Natural killer cell (primary cell): ENCODE measurements around the gene NDUFA3. TPM values are rescaled to one million over a fixed set of nuclear protein-coding genes. Genes with fewer than 3 reads are reported as not detected.

ENCODE experiments used
- ATAC-seq, 3 donors: fragments of 150-1000 bp in 2 of 3; fragments of 200-7000 bp in 1 of 3; cut with Tn5 transposase; 1 replicate in 1 of 3; 2 replicates in 2 of 3; pipeline ENCODE4 v1.10.0; 2021; ENCODE audit warnings: mild to moderate bottlenecking in 2 of 3, moderate library complexity in 2 of 3
- DNase-seq, 2 donors: peaks; one replicate each; pipeline versions ENCODE4 v3.0.0 to v3.0.0-alpha.2; 2013 to 2021; ENCODE audit warnings: mixed read lengths in 1 of 2
- H3K27ac ChIP-seq: one replicate; pipeline ENCODE4 v1.5.1; 2013; ENCODE audit warnings: mild to moderate bottlenecking, low read length
- H3K27me3 ChIP-seq: one replicate; pipeline ENCODE4 v1.6.1; 2013; ENCODE audit warnings: low read length; ENCODE audit not compliant: control insufficient read depth, insufficient read depth
- H3K36me3 ChIP-seq: one replicate; pipeline ENCODE4 v1.6.1; 2013; ENCODE audit warnings: low read length; ENCODE audit not compliant: control insufficient read depth, insufficient read depth
- H3K4me1 ChIP-seq: one replicate; pipeline ENCODE4 v1.6.1; 2013; ENCODE audit warnings: low read length; ENCODE audit not compliant: control insufficient read depth, insufficient read depth
- H3K4me3 ChIP-seq: one replicate; pipeline ENCODE4 v1.5.1; 2013; ENCODE audit warnings: low read length
- H3K9me3 ChIP-seq: one replicate; pipeline ENCODE4 v1.6.1; 2013; ENCODE audit warnings: low read length; ENCODE audit not compliant: control insufficient read depth, insufficient read depth
- H3K27ac Mint-ChIP-seq, 2 donors: one replicate each; pipeline ENCODE4 v1.8.0; 2022; ENCODE audit warnings: mild to moderate bottlenecking in 2 of 2, mixed read lengths in 2 of 2, moderate library complexity in 1 of 2
- H3K27me3 Mint-ChIP-seq, 2 donors: one replicate each; pipeline ENCODE4 v1.8.0; 2022; ENCODE audit warnings: low read depth in 2 of 2, mixed read lengths in 2 of 2
- H3K36me3 Mint-ChIP-seq: one replicate; pipeline ENCODE4 v1.8.0; 2022; ENCODE audit warnings: mixed read lengths
- H3K4me1 Mint-ChIP-seq, 2 donors: one replicate each; pipeline ENCODE4 v1.8.0; 2022; ENCODE audit warnings: mixed read lengths in 2 of 2
- H3K4me3 Mint-ChIP-seq: one replicate; pipeline ENCODE4 v1.8.0; 2022; ENCODE audit warnings: mild to moderate bottlenecking, moderate library complexity, mixed read lengths
- H3K9me3 Mint-ChIP-seq, 2 donors: one replicate each; pipeline ENCODE4 v1.8.0; 2022; ENCODE audit warnings: mixed read lengths in 2 of 2
- WGBS: methylation state at CpG from one replicate; pipeline ENCODE4 v1.1.7; 2013; ENCODE audit warnings: missing lambda C conversion rate; ENCODE audit not compliant: insufficient coverage; 5-methylcytosine and 5-hydroxymethylcytosine counted together
- intact Hi-C: fragments of 100-400 bp; cut with micrococcal nuclease; formaldehyde crosslinking; loops from one replicate; pipeline ENCODE4 v1.14.2; 2022
- total RNA-seq, 4 donors: library from RNA; stranded (reverse); fragments of 120-200 nt in 1 of 4; gene quantifications; one replicate each; pipeline versions ENCODE4 v1.2.3 to v1.2.4, GENCODE V29; 2013 to 2022
- TF ChIP-seq, protein P1 (sequence below): fragments of 200-600 bp; IDR thresholded peaks from one replicate; pipeline ENCODE4 v1.8.0; 2022; ENCODE audit warnings: antibody characterized with exemption

Gene NDUFA3
- total RNA-seq, 3 donors from 2014 or later (not counting 1 experiment from before 2014, with no cell fraction given) = 48.4 to 91.9 (median 71.4) TPM

DNA sequence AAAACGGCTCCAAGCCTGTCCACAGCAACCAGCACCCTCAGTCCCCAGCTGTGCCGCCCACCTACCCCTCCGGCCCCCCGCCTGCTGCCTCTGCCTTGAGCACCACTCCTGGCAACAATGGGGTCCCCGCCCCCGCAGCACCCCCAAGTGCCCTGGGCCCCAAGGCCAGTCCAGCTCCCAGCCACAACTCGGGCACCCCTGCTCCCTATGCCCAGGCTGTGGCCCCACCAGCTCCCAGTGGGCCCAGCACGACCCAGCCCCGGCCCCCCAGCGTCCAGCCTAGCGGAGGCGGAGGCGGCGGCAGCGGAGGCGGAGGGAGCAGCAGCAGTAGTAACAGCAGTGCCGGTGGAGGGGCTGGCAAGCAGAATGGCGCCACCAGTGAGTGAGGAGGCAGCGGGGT is 45.5 kb downstream of the NDUFA3 start:
- Mint-ChIP-seq H3K27me3 (no peaks in the 10 kb centered on the region), H3K36me3 (peaks cover 7% of the 10 kb centered on the region), H3K27ac (no peak overlapping the region), H3K9me3 (no peaks in the 10 kb centered on the region), H3K4me3 (no peak overlapping the region), H3K4me1 (peaks cover 5 to 28% of the 10 kb centered on the region in 2 donors)
- intact Hi-C loops = no loop called here
- Histone ChIP-seq H3K36me3 (peaks cover 87% of the 10 kb centered on the region), H3K4me3 (no peak overlapping the region), H3K27ac (no peak overlapping the region), H3K4me1 (no peaks in the 10 kb centered on the region), H3K27me3 (no peaks in the 10 kb centered on the region), H3K9me3 (no peaks in the 10 kb centered on the region)
- DNase-seq (no peak), ATAC-seq (no peak)
- WGBS = 96% methylated on average over 19 of the region's 19 CpGs
- TF ChIP-seq, protein P1, sequence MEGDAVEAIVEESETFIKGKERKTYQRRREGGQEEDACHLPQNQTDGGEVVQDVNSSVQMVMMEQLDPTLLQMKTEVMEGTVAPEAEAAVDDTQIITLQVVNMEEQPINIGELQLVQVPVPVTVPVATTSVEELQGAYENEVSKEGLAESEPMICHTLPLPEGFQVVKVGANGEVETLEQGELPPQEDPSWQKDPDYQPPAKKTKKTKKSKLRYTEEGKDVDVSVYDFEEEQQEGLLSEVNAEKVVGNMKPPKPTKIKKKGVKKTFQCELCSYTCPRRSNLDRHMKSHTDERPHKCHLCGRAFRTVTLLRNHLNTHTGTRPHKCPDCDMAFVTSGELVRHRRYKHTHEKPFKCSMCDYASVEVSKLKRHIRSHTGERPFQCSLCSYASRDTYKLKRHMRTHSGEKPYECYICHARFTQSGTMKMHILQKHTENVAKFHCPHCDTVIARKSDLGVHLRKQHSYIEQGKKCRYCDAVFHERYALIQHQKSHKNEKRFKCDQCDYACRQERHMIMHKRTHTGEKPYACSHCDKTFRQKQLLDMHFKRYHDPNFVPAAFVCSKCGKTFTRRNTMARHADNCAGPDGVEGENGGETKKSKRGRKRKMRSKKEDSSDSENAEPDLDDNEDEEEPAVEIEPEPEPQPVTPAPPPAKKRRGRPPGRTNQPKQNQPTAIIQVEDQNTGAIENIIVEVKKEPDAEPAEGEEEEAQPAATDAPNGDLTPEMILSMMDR = no peak

DNA sequence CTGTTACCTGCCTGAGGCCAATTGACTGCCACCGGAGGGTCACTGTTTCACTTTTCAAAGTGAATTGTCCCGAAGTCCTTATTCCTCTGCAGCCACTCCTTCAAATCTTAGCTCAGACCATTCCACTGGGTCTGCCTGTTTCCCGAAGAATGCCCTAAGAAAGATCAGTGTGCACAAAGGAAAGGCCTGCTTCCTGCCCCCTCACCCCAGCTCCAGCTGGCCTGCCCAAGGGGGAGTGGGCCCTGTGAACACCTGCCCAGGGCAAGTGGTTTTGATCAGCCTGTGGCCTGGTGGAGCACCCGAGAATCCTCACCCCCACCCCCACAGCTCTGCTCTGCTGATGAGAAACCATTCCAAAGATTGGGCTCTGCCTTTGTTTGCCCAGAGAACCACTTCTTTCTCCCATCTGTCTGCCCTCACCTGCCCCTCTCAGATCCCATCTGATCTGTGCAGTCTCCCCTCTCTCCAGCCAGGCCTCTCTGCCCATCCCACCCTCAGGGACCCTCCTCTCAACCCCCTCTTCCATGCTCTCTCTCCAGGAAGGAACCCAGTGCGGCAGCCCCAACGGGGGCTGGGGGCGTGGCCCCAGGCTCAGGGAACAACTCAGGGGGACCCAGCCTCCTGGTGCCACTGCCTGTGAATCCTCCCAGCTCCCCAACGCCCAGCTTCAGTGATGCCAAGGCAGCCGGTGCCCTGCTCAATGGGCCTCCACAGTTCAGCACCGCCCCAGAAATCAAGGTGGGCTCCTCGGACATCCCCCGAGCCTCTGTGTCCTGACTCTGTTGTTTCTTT is 46.6 kb downstream of the NDUFA3 start:
- no peak overlapping the region for H3K4me3 ChIP-seq
- Mint-ChIP-seq H3K27me3 (no peaks in the 10 kb centered on the region), H3K4me3 (no peak overlapping the region), H3K36me3 (peaks cover 7% of the 10 kb centered on the region), H3K27ac (no peak overlapping the region), H3K4me1 (peaks cover 5 to 24% of the 10 kb centered on the region in 2 donors), H3K9me3 (no peaks in the 10 kb centered on the region)
- WGBS = 86% methylated on average over 12 of the region's 12 CpGs
- TF ChIP-seq, protein P1 = no peak
- no peaks in the 10 kb centered on the region for H3K27me3 ChIP-seq
- no peaks in the 10 kb centered on the region for H3K9me3 ChIP-seq
- DNase-seq (no peak), ATAC-seq (no peak)
- peaks cover 87% of the 10 kb centered on the region for H3K36me3 ChIP-seq
- intact Hi-C loops = no loop called here
- H3K4me1 ChIP-seq = no peaks in the 10 kb centered on the region
- no peak overlapping the region for H3K27ac ChIP-seq

DNA sequence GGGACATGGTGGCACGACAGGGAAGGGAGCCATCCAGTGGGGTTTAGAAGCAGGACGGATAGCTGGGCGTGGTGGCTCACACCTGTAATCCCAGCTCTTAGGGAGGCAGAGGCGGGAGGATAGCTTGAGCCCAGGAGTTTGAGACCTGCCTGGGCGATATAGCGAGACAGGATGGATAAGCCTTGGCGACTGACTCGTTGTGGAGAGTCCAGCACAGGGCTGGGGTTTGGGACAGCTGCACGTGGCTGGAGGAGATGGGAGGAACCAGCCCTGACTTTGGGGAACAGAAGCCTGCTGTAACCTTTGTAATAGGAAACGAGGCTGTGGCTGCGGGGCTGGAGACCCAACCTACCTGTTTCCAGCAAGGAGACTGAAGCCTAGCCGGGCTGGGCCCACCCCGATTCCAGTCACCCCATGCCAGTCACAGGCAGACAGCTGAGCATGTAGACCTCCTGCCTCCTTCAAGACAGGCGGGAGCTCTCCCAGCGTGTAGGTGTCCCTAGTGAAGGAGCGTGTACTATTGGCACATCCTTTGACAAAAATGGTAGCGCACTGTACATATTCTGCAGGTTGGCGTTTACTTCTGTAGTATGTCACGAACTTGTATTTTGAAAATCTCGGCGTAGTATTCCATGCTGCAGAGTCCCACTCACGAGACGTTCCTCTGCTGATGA is 48.8 kb downstream of the NDUFA3 start:
- Mint-ChIP-seq H3K27ac (no peak overlapping the region), H3K36me3 (peaks cover 7% of the 10 kb centered on the region), H3K4me1 (peaks cover 0 to 14% of the 10 kb centered on the region in 2 donors), H3K4me3 (no peak overlapping the region), H3K9me3 (no peaks in the 10 kb centered on the region), H3K27me3 (no peaks in the 10 kb centered on the region)
- ATAC-seq = no peak
- H3K27ac ChIP-seq = no peak overlapping the region
- peaks cover 4% of the 10 kb centered on the region for H3K4me1 ChIP-seq
- DNase-seq = no peak
- no peaks in the 10 kb centered on the region for H3K9me3 ChIP-seq
- H3K36me3 ChIP-seq = peaks cover 87% of the 10 kb centered on the region
- no peak overlapping the region for H3K4me3 ChIP-seq
- no peaks in the 10 kb centered on the region for H3K27me3 ChIP-seq
- 96% methylated on average over 23 of the region's 23 CpGs for WGBS
- intact Hi-C loops = no loop called here
- TF ChIP-seq, protein P1 = no peak
